NCI-H2029 treated with DMSO at 0.1 percent for 48 hours (cell line): ENCODE results near the gene PARD6B.
"Not testable (repeated sequence)": the region's sequence is repeated elsewhere in the genome, so short reads cannot be mapped to it uniquely, and the experiment has no call there.

Experiments
- DNase-seq: peaks from one replicate; lab custom pipeline; 2025; lab: John Stamatoyannopoulos, UW

The PARD6B gene

DNA sequence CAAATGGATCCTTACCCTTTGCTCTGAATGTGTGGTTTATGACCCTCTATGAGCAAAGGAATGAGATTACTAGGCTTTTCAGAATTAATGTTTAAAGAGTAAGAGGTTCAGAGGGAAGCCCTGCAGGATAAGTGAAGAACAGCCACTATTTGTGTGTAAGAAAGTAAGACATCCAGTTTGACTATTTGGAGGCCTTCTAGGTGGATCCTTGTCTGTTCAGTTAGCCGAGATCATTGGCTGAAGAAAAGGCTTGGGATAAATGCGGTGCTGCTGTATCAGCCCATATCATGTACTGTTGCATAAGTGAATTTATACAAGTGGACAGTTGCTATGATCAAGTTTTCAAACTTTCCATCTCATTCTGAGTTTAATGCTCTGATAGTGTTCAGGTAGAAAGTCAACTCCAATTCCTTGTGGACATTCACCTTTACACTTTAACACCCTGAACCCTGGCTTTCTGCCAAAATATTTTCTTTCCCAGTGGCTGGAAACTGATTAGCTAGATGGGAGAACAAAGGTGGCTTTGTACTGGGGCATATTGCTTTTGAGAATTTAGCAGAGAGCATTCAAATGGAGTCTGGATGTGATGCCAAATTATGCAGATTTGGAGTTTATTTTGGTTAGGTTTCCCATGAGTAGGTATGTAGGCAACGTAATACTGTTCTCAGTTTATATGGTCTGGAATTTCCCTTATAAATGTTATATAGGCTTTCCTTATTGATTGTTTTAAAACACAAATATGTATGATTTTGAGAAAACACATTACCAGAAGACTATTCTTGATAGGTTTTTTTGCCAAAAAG, 15.0 kb downstream of the PARD6B start:
- DNase-seq = no peak

DNA sequence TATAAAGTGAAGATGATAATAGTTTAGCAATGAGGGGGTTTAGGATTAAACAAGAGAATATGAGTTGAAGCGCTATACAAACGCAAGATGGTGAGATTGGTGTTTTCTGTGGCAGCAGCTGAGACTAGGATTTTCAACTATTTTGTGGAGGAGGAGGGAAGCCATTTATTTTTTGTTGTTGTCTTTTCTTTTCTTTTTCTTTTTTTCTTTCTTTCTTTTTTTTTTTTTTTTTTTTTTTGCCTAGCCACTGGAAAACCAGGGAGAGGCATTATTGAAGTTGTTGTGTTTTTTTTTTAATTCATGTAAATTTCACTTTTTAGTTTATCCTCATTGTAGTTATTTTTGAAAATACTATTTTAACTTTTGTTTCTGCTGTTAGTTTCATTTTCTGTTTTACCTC, 15.9 kb downstream of the PARD6B start:
- no peak for DNase-seq

DNA sequence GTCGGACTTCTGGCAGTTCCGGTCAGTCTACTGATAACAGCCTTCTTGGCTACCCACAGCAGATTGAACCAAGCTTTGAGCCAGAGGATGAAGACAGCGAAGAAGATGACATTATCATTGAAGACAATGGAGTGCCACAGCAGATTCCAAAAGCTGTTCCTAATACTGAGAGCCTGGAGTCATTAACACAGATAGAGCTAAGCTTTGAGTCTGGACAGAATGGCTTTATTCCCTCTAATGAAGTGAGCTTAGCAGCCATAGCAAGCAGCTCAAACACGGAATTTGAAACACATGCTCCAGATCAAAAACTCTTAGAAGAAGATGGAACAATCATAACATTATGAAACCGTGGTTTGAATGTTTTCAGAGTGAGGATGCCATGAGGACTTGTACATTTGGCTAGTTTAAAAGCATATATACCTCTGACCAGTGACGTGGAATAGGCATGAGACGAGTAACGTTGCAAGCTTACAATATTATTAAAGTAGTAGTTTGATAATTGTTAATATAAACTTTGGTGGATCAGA, 18.8 kb downstream of the PARD6B start:
- DNase-seq = no peak

DNA sequence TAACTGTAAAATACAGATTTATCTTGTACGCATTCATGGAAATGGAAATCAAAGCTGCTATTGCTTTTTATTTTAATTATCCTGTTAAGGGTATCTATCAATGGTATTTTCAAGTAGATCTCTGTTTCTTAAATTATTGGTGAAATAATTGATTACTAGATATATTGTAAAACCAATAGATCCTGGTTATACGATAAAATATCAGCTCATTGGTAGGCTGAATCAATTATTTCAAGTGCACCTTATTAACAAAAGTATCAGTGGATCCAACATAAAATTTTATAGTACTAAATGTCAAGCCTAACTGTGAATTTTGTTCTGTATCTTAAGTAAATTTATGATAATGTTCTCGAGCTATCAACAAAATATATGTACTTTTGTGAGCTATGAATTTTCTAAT, 21.8 kb downstream of the PARD6B start:
- no peak for DNase-seq

DNA sequence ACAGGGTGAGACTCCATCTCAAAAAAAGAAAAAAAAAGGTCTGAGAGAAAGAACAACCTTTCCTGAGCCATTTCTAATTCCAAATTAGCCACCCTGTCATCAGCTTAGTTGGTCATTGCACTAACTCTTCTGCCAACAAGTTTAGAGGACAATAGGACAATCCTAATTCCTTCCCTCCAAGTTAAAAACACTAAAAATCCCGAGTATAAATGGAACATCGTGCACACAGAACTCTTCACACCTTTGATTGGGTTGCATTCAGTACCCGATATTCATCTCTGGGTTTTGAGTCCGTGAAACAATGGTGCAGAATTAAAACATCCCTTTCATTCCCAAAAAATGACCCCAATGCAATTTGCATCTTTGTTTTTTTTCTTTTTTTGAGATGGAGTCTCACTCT, 23.0 kb downstream of the PARD6B start:
- DNase-seq = no peak

DNA sequence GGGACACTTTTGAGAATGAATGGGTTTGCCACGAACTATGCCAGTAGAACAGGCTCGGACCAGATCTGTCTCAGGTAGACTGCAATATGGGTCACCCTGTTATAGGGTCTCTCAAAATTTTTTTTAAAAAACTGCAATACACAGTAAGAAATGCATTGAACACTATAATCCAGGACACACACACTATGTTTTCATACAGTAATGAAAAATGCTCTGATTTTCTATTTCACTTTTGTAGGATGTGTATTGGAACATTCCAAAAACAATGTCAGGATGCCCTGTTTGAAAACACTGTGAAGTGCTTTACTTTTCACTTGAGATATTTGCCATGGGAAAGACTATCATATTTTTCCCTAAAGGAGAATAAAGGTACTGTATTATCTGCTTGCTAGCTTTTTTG, 25.1 kb downstream of the PARD6B start:
- DNase-seq = no peak

DNA sequence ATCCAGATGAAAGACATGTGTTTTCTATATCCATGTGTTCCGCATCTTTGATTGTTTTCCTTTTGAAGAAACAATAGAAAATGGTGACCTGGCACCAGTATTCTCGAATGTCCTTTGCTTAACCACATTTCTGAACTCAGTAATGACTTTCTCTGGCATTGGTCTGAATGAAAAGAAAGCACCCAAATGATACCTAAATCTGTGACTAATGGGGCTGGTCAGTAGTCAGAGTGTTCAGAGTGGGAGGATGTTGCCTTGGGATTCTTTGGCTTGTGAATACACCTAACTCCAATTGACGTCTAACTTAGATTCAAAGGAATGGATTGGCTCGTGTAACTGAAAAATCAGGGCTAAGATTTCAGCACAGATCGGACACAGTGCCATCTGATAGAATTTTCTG, 27.1 kb downstream of the PARD6B start:
- DNase-seq = no peak

DNA sequence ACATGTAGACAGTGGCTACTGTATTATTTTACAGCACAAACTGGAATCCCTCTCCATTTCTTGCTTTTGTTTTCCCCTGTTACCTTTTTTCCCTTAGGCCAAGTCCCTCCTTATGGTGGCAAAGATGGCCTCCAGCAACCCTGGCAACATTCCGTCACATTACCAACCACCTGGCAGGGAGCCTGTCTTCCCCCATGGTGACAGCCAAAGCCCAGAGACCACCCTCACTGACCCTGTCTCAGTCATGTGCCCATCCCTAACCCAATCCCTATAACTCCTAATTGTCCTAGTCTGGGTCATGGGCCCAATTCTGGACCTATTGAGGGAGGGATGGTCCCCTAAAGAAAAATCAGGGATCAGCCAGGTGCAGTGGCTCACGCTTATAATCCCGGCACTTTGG, 27.6 kb downstream of the PARD6B start:
- no peak for DNase-seq

DNA sequence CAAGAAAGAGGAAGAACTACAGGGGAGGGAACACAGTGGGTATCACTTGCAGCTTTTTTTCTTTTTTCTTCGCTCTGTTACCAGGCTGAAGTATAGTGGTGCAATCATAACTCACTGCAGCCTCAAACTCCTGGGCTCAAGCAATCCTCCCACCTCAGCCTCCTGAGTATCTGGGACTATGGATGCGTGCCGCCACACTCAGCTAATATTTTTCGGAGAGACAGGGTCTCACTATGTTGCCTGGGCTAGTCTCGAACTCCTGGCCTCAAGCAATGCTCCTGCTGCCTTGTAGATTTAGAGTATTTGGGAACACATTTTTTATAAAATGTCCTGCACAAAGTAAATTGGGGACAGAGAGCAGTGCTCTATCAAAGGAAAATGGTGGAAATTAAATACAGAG, 28.3 kb downstream of the PARD6B start:
- no peak for DNase-seq

DNA sequence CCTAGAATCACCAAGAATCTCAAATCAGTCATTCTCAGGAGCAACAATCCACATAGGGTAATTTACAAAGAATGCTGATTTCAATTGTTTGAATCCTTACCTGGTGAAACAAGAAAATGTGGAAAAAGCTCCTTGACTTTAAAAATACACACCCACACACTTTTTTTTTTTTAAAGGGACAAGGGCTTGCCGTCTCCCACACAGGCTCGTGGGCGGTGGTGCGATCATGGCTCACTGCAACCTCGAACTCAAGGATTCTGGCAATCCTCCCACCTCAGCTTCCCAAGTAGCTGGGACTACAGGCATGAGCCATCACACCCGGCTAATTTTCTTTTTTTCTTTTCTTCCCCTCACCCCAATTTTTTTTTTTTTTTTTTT, 30.7 kb downstream of the PARD6B start:
- DNase-seq = no peak

DNA sequence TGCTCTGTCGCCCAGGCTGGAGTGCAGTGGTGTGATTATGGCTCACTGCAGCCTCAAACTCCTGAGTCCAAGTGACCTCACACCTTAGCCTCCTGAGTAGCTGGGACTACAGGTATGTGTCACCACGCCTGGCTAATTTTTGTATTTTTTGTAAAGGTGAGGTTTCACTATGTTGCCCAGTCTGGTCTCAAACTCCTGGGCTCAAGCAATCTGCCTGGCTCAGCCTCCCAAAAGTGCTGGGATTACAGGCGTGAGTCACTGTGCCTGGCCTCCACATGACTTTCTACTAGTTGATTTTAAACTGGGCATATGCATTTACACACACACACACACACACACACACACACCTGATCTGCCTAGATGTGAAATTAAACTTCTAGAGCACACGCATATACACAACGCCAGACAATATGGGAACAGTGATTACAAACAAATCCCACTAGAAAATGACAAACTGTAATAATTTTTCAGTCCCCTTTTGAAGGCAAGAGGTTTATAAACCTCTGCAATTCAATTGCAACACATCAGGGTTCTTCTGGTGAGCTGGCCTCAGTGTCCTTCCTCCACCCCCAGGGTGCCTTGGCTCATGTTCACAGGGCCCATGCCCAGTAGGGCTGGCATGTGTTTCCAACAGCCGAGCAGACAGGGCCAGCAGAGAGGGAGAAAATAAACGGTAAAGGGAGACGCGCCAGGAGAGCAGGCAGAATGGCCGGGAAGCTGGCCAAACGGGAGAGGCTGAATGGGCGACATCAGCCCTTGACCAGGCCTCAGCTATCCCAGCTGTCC, 31.2 kb downstream of the PARD6B start:
- peak; percentile 41 for DNase-seq

DNA sequence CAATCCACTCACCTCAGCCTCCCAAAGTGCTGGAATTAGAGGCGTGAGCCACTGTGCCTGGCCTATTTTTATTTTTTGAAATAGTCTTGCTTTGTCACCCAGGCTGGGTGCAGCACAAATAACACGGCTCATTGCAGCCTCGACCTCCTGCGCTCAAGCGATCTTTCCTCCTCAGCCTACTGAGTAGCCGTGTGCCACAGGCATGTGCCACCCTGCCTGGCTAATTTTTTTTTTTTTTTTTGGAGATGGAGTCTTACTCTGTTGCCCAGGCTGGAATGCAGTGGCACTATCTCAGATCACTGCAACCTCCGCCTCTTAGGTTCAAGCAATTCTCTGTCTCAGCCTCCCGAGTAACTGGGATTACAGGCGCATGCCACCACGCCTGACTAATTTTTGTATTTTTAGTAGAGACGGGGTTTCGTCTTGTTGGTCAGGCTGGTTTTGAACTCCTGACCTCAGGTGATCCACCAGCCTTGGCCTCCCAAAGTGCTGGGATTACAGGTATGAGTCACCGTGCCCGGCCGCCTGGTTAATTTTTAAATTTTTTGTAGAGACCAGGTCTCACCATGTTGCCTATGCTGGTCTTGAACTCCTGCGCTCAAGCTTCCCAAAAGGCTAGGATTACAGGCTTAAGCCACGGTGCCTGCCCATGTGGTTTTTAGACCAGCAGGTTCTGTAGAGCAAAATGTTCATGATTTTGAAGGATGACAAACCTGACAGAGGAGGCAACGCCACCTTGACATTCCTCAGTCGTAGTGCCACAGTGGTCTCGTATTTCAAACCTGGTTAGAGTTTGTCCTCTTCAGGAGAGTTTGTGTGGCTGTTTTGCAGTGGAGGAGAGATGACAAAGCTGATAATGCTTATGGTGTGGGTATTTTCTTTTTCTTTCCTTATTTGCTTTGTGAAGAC, 32.4 kb downstream of the PARD6B start:
- DNase-seq = peak; percentile 46

DNA sequence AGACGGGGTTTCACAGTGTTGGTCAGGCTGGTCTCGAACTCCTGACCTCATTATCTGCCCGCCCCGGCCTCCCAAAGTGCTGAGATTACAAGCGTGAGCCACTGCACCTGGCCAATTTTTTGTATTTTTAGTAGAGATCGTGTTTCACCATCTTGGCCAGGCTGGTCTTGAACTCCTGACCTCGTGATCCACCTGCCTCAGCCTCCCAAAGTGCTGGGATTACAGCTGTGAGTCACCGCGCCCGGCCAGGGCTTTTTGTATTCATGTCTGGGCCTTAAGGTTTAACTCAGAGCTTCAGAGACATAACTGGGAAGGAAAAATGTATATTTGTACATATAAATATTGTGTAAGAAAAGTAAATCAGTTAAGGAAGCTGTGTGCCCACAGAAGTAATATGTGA, 33.9 kb downstream of the PARD6B start:
- DNase-seq = not testable (repeated sequence)

DNA sequence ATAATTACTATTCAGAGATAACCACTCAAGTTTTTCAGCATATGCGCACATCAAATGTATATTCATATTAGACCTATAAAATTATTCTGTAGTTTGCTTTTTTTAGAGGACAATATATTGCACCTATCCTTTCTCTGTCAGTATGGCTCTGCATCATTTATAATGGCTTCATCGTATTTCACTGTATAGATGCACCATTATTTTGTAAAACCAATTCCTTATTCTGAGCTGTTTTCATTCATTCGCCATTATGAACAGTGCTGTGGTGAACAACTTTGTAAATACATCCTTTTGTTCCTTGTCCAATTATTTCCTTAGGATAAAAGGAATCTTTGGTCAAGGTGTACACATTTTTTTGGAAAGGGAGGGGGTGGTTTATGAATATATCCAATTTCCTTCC, 34.3 kb downstream of the PARD6B start:
- no peak for DNase-seq

DNA sequence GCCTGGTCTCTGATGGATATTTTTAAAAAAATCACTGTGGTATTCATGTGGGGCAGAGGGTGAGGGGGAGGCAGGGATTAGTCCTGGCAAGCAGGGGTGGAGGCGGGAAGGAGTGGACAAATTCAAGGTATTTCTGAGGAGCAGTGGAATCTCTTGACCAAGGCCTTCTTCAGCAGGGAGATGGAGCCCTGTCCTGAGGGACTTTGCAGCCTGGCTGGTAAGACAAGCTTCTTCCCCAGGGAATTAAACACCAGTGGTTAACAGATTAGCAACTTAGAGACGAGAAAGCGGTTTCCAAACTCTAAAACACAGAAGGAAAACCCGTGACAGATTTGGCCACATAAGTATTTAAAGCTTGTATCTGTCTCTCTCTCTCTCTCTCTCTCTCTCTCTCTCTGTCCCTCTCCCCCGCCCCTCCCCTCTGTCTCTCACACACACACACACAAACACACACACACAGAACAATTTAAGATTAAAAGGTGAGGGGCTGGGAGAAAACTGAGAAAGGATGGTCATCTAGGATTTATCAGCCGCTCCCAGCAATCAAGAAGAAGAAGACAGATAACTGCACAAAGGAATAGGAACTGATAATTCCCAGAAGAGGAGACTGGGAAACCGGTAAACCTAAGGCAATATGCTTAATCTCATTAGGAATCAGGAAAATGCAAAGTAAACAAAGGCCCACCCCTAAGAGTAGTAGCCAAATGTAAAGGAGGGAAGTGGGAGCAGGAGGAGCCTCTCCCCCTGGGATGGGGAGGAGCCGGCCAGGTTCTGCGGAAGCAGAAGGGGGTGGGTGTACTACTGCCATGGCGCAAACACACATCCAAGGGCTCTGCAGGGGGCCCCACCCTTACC, 35.8 kb downstream of the PARD6B start:
- DNase-seq = not testable (repeated sequence)

DNA sequence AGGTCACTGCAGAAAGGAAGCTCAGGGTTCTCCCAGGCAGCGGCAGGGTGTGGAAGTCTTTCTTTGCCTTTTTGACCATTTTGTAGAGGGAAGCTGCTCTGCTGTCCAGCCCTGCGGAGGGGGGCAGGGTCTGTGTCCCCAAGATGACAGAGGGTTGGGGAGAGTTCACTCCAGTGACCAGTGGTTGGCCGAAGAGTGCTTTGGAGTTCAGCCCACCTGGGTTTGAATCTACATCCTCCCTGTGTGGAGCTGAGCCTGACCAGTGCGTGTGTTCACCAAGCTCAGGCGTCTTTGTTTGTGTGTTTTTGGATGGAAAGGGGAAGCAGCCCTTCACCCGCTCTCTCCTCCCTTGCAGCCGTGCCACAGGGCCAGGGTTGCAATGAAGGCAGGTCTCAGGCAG, 37.6 kb downstream of the PARD6B start:
- DNase-seq = not testable (repeated sequence)

DNA sequence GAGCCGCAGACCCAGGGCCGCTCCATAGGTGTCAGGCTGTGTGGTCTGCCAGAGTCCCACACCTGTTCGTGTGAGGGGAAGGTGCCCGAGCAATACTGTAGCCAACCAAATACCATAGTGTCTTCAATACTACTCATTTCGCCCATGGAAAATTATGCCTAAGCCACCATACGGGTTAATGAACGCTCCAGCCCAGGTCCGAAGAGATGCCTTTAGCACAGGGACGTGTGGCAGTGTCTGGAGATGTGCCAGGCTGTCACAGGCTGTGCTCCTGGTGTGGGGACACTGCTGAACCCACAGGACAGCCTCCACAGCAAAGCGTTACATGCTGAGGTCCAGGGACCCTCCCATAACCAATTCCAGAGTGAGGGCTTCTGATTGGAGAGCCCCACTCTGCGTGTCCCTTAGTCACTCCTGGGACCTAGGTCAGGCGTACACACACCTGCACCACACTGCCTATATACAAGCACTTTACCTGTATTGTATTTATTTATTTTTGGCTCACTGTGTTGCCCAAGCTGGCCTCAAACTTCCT, 38.2 kb downstream of the PARD6B start:
- not testable (repeated sequence) for DNase-seq

DNA sequence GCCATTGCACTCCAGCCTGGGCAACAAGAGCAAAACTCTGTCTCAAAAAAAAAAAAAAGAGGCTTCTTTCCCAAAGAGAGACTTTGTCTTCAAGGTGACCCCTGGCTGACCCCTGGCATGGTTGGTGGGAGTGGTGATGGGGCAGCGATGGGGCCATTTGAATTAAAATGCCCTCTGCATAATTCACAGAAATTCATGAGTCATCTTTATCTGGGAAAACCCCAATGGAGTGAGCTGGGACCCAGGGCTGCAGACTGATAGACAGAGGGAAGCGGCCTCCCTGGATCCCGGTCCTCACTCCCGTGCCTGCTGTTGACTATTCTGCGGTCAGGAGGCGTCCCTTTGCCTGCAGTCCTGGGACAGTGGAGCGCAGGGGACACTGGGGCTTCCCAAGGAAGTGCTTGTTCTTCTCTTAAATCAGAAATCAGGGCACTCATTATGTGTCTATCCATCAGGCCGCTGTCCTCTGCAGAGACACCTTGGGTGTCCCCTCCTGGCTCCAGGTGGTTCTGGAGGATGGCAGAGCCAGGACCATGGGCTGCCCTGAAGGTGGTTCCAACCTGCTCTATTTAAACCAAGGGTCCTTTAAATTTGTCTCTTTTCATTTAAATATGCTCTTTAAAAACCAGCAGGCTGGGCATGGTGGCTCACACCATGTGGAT, 40.2 kb downstream of the PARD6B start:
- DNase-seq = not testable (repeated sequence)

DNA sequence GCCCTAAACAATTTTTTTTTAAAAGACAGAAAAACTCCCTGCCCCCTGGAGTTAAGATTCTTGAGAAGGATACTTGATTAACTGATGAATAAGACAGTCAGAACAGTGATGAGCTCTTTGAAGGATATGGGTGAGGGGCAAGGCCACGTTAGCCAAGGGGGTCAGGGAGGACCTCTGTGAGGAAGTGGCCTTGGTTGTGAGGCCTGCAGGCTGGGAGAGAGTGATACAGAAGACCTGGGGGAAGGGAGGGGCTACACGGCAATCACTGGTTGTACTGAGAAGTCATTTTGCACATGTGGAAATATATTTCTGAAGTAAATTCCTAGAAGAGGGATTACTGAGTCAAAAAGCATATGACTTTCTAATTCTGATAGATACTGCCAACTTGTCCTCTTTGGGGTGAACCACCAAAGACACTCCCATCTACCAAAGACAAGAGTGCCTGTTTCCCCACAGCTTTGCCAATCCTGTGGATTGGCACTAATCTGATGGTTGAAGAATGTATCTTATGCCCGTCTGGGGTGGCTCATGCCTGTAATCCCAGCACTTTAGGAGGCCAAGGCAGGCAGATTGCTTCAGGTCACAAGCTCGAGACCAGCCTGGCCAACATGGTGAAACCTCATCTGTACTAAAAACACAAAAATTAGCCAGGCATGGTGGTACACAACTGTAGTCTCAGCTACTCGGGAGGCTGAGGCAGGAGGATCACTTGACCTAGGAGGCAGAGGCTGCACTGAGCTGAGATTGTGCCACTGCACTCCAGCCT, 41.2 kb downstream of the PARD6B start:
- no peak for DNase-seq

DNA sequence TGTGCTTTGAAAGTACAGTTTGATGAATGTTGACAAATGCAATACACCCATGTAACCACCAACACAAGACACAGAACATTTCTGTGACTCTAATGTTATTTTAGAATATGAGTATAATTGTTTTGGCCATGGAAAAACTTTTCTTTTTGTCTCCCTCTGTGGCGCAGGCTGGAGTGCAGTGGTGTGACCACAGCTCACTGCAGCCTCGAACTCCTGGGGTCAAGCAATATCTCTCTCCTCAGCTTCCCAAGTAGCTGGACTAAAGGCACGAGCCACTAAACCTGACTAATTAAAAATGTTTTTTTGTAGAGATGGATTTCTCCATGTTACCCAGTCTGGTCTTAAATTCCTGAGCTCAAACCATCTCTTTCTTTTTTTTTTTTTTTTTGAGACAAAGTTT, 43.1 kb downstream of the PARD6B start:
- no peak for DNase-seq
